Colonic mucosa (tissue), 4 donors: ENCODE results near the gene PLEKHM3. TPM values are rescaled to one million over a fixed set of nuclear protein-coding genes. Genes with fewer than 3 reads are reported as not detected.

Experiments
- DNase-seq: peaks from one replicate; pipeline ENCODE4 v3.0.0-alpha.2; 2020
- H3K27ac ChIP-seq: fragments of 200-600 bp; one replicate; pipeline ENCODE4 v1.8.0; 2021
- H3K27me3 ChIP-seq: fragments of 200-600 bp; one replicate; pipeline ENCODE4 v1.8.0; 2021
- H3K36me3 ChIP-seq: fragments of 200-600 bp; one replicate; pipeline ENCODE4 v1.8.0; 2021
- H3K4me1 ChIP-seq: fragments of 200-600 bp; one replicate; pipeline ENCODE4 v1.8.0; 2021; ENCODE audit warnings: mild to moderate bottlenecking
- H3K4me3 ChIP-seq: fragments of 200-600 bp; one replicate; pipeline ENCODE4 v1.8.0; 2021
- H3K9ac ChIP-seq, 2 donors: one replicate each; pipeline ENCODE4 v1.7.0; 2013; ENCODE audit warnings: control low read depth in 2 of 2, low read depth in 2 of 2, low read length in 2 of 2
- H3K9me3 ChIP-seq: fragments of 200-600 bp; one replicate; pipeline ENCODE4 v1.8.0; 2021
- CTCF ChIP-seq: fragments of 200-600 bp; IDR thresholded peaks from one replicate; pipeline ENCODE4 v1.8.0; 2022; ENCODE audit warnings: antibody characterized with exemption, mild to moderate bottlenecking
- intact Hi-C: fragments of 100-400 bp; cut with DNase I; formaldehyde crosslinking; loops from one replicate; pipeline ENCODE4 v1.14.1; 2022
- total RNA-seq, 2 donors: library from RNA; stranded (reverse); fragmentation: NEBNext Ultra II Directional in 1 of 2; extraction: Animal tissue kit (Norgen Biotek cat#: 25700) in 1 of 2; gene quantifications; one replicate each; pipeline ENCODE4 v1.2.1, GENCODE V29; 2021
- donor health status: healthy.
- donor health status: DM: no; HTN: no; CAD: no.
- donor health status: DM: no; HTN: no; CAD: no.

PLEKHM3 gene
- total RNA-seq, 2 donors from 2014 or later: 5.7 to 8.3 TPM

- no peaks in the 10 kb centered on the region for H3K27me3 ChIP-seq
- H3K36me3 ChIP-seq: no peaks in the 10 kb centered on the region
- no peaks in the 10 kb centered on the region for H3K9me3 ChIP-seq
- H3K4me1 ChIP-seq: peaks cover 13% of the 10 kb centered on the region
- no peak for TF ChIP-seq CTCF
- intact Hi-C loops: no loop called here
- no peak overlapping the region for H3K9ac ChIP-seq
- no peak overlapping the region for H3K4me3 ChIP-seq
- H3K27ac ChIP-seq: no peak overlapping the region
- DNase-seq: no peak
Measured at GRCh38 chr2:207967121-207967520, 58.2 kb downstream of the PLEKHM3 start.

GRCh38 chr2:207960911-207961310 lies 64.4 kb downstream of the PLEKHM3 start:
- intact Hi-C loops: no loop called here
- H3K4me1 ChIP-seq: no peaks in the 10 kb centered on the region
- no peak overlapping the region for H3K27ac ChIP-seq
- no peak overlapping the region for H3K9ac ChIP-seq
- no peaks in the 10 kb centered on the region for H3K36me3 ChIP-seq
- no peak for DNase-seq
- H3K9me3 ChIP-seq: no peaks in the 10 kb centered on the region
- no peak overlapping the region for H3K4me3 ChIP-seq
- no peaks in the 10 kb centered on the region for H3K27me3 ChIP-seq
- TF ChIP-seq CTCF: no peak

GRCh38 chr2:207960090-207960489 lies 65.2 kb downstream of the PLEKHM3 start:
- Histone ChIP-seq H3K27ac (no peak overlapping the region), H3K4me1 (no peaks in the 10 kb centered on the region), H3K9me3 (no peaks in the 10 kb centered on the region), H3K9ac (no peak overlapping the region), H3K27me3 (no peaks in the 10 kb centered on the region), H3K4me3 (no peak overlapping the region), H3K36me3 (no peaks in the 10 kb centered on the region)
- TF ChIP-seq CTCF: no peak
- DNase-seq: no peak
- intact Hi-C loops: no loop called here

- no peaks in the 10 kb centered on the region for H3K27me3 ChIP-seq
- no peaks in the 10 kb centered on the region for H3K4me1 ChIP-seq
- intact Hi-C loops: no loop called here
- TF ChIP-seq CTCF: no peak
- no peaks in the 10 kb centered on the region for H3K9me3 ChIP-seq
- no peak overlapping the region for H3K27ac ChIP-seq
- no peaks in the 10 kb centered on the region for H3K36me3 ChIP-seq
- no peak overlapping the region for H3K9ac ChIP-seq
- no peak overlapping the region for H3K4me3 ChIP-seq
- DNase-seq: no peak
Measured at GRCh38 chr2:207956771-207957170, 68.6 kb downstream of the PLEKHM3 start.

- H3K36me3 ChIP-seq: no peaks in the 10 kb centered on the region
- H3K27ac ChIP-seq: no peak overlapping the region
- H3K4me3 ChIP-seq: no peak overlapping the region
- no peaks in the 10 kb centered on the region for H3K9me3 ChIP-seq
- no peak for DNase-seq
- intact Hi-C loops: no loop called here
- H3K4me1 ChIP-seq: no peaks in the 10 kb centered on the region
- no peak for TF ChIP-seq CTCF
- H3K27me3 ChIP-seq: no peaks in the 10 kb centered on the region
- no peak overlapping the region for H3K9ac ChIP-seq
Measured at GRCh38 chr2:207955456-207955855, 69.9 kb downstream of the PLEKHM3 start.

GRCh38 chr2:207953354-207953753 lies 72.0 kb downstream of the PLEKHM3 start:
- Histone ChIP-seq H3K4me1 (no peaks in the 10 kb centered on the region), H3K27ac (no peak overlapping the region), H3K9me3 (no peaks in the 10 kb centered on the region), H3K36me3 (no peaks in the 10 kb centered on the region), H3K9ac (no peak overlapping the region), H3K27me3 (no peaks in the 10 kb centered on the region), H3K4me3 (no peak overlapping the region)
- no peak for TF ChIP-seq CTCF
- intact Hi-C loops: no loop called here
- DNase-seq: no peak
